Activated T-cell treated with anti-CD3 and anti-CD28 coated beads, Interleukin-2, amount 50 U/mL, for 4 hours (primary cell): ENCODE measurements around the gene OGFOD2. TPM values are rescaled to one million over a fixed set of nuclear protein-coding genes. Genes with fewer than 3 reads are reported as not detected.

Experiments used
- ATAC-seq, 2 donors: fragments of 200-7000 bp; cut with Tn5 transposase; one replicate each; pipeline ENCODE4 v1.10.0; 2021
- DNase-seq: peaks from one replicate; pipeline ENCODE4 v3.0.0-alpha.2; 2020
- H3K27me3 Mint-ChIP-seq: one replicate; pipeline ENCODE4 v1.8.0; 2021; ENCODE audit warnings: low read depth, mixed read lengths
- H3K36me3 Mint-ChIP-seq: one replicate; pipeline ENCODE4 v1.8.0; 2022; ENCODE audit warnings: mixed read lengths; ENCODE audit not compliant: insufficient read depth
- H3K4me1 Mint-ChIP-seq: one replicate; pipeline ENCODE4 v1.8.0; 2021; ENCODE audit warnings: low read depth, mixed read lengths
- H3K4me3 Mint-ChIP-seq: one replicate; pipeline ENCODE4 v1.8.0; 2021; ENCODE audit warnings: mild to moderate bottlenecking, moderate library complexity, mixed read lengths
- H3K9me3 Mint-ChIP-seq: one replicate; pipeline ENCODE4 v1.8.0; 2021; ENCODE audit warnings: mixed read lengths
- total RNA-seq, 3 donors: library from RNA; stranded (reverse); gene quantifications; one replicate each; pipeline ENCODE4 v1.2.1, GENCODE V29; 2021

OGFOD2 gene
- total RNA-seq, 3 donors from 2014 or later, result 23.1 to 25.5 (median 24.7) TPM

DNA sequence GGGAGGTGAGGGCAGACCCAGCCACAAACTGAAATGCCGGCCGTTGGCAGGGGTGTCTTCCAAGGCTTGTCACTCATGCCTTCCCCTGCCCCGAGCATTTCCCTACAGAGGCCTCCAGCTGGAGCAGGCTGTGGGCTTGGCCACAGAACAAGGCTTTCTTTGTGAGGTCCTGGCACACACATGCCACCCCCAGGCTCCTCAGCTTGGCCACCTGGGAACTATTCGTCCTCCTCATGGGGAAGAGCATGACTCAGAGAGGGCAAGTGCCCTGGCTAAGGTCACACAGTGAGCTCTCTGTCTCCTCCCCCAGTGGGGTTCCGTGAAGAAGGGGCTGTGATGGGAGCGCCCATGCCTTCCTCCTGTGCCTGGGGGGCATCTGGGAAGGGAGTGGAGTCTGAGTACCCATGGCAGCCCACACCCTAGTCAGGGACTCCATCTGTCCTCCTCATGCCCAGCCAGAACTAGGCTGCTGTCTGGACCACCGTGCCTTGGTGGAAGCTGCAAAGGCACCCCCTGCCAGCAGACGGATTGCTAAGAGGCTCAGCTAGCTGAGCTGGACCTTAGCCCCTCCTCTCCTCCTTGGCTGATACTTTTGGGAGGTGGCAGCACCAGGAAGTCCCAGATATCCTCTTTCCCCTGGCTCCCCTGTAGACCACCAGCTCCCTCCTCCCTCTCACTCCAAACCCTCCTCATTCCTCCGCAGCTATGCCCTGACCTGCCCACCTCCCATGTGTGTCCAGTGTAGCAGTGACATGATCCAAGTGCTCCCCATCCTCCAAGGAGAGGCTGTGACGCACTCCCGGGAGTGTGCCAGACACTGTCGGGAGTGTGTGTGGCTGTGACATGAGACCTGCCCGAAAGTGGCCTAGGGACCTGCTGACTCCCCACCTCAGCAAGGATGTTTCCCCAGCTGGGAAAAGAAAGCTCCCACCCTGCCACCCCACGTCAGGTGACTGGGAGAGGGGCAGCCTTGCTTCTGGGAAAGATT lies 30.1 kb upstream of the OGFOD2 start:
- Mint-ChIP-seq H3K27me3 (no peaks in the 10 kb centered on the region), H3K4me1 (peaks cover 33% of the 10 kb centered on the region), H3K36me3 (no peaks in the 10 kb centered on the region), H3K4me3 (no peak overlapping the region), H3K9me3 (no peaks in the 10 kb centered on the region)
- no peak for DNase-seq
- ATAC-seq, result no peak

DNA sequence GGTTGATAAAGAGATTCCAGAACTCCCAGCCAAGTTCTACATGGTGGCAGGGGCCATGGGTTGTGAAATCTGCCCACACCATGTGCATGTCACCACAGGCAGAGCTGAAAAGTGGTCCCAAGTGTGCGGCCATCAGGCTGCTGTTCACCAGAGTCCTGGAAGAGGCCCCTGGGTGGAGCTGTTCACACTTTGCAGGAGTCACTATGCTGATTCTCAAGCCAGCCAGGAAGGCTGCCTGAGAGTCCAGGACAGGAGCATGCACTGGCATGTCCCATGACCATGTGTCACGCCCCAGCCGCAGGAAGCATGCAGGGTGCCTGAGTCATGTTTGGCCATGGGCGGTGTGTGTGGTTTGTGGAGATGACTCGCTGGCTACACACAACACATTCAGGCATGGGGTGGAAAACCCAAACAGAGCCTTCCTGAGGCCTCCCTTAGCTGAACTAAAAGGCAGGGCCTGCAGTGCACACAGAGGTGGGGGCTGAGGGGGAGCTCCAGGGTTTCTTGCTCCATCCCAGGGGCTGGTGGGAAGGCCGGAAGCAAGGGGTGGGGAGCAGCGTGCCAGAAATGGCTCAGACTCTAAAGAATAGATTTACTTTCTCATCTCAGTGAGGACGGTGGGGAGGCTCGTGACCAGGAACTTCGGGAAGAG lies 28.2 kb upstream of the OGFOD2 start:
- ATAC-seq (peak; percentile 95 to 98), DNase-seq (peak; percentile 62)
- H3K4me1 Mint-ChIP-seq, result peaks cover 33% of the 10 kb centered on the region
- H3K4me3 Mint-ChIP-seq, result peak overlapping the region; percentile 16
- no peaks in the 10 kb centered on the region for H3K36me3 Mint-ChIP-seq
- H3K27me3 Mint-ChIP-seq, result no peaks in the 10 kb centered on the region
- H3K9me3 Mint-ChIP-seq, result no peaks in the 10 kb centered on the region

DNA sequence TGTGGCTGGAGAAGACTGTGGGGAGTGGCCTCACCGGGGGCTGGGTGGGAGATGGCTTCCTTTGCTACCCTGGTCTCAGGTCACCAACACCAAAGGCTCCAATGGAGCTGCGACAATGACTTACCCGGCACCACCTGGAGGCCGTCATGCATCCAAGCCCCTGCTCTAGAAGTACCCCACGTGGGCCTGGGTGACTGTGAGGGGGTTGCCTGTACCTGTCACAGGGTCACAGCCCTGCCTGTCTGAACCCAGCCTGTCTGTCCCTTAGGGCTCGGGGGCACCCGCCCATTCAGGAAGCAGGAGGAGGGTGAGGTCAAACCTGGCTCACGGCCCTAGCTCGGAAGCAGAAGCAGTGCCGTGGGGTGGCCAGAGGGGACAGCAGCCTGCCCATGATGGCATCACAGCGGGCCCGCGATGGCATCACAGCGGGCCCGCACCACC lies 27.7 kb upstream of the OGFOD2 start:
- Mint-ChIP-seq H3K4me1 (peaks cover 36% of the 10 kb centered on the region), H3K4me3 (peak overlapping the region; percentile 16), H3K27me3 (no peaks in the 10 kb centered on the region), H3K36me3 (no peaks in the 10 kb centered on the region), H3K9me3 (no peaks in the 10 kb centered on the region)
- no peak for ATAC-seq
- DNase-seq, result no peak

DNA sequence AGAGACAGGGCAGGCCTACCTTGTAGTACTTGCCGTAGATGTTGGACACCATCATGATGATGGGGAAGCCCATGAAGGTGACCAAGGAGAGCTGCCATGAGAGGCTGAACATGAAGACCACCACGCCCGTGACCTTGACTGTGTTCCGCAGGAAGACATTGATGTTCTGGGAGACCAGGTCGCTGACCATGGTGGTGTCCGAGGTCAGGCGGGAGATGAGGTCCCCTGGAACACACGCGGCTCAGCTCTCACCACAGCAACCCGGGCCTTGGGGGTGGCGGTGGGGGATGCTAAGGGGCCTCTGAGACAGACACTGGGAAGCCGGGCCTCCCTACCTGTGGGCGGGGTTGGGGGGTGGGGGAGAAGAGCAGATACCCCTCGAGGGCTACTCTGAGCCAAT lies 26.4 kb upstream of the OGFOD2 start:
- H3K9me3 Mint-ChIP-seq, result no peaks in the 10 kb centered on the region
- no peak for DNase-seq

DNA sequence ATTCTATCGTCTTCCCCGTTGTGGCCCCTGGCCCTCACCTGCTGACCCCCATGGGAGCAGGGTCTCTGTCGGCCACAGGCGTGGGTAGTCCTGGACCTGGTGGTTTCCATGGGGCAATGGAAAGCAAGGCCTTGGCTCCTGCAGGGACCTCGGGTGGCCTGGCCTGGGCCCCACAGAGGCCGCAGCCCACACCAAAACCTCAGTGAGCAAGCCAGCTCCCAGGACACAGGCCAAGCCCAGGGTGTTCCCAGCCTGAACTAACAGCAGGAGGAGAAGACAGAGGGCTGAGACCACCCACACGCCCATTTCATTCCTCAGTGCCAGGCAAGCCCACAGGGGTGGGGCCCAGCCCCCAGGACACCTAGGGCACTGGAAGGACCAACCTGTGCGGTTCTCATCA lies 25.6 kb upstream of the OGFOD2 start:
- ATAC-seq (no peak), DNase-seq (no peak)
- Mint-ChIP-seq H3K4me3 (no peak overlapping the region), H3K36me3 (no peaks in the 10 kb centered on the region), H3K9me3 (no peaks in the 10 kb centered on the region), H3K4me1 (peaks cover 26% of the 10 kb centered on the region), H3K27me3 (no peaks in the 10 kb centered on the region)

More for the DNA sequence above, 26.4 kb upstream of the OGFOD2 start:
- ATAC-seq, result no peak
- H3K27me3 Mint-ChIP-seq, result no peaks in the 10 kb centered on the region
- peaks cover 27% of the 10 kb centered on the region for H3K4me1 Mint-ChIP-seq
- H3K36me3 Mint-ChIP-seq, result no peaks in the 10 kb centered on the region
- no peak overlapping the region for H3K4me3 Mint-ChIP-seq

DNA sequence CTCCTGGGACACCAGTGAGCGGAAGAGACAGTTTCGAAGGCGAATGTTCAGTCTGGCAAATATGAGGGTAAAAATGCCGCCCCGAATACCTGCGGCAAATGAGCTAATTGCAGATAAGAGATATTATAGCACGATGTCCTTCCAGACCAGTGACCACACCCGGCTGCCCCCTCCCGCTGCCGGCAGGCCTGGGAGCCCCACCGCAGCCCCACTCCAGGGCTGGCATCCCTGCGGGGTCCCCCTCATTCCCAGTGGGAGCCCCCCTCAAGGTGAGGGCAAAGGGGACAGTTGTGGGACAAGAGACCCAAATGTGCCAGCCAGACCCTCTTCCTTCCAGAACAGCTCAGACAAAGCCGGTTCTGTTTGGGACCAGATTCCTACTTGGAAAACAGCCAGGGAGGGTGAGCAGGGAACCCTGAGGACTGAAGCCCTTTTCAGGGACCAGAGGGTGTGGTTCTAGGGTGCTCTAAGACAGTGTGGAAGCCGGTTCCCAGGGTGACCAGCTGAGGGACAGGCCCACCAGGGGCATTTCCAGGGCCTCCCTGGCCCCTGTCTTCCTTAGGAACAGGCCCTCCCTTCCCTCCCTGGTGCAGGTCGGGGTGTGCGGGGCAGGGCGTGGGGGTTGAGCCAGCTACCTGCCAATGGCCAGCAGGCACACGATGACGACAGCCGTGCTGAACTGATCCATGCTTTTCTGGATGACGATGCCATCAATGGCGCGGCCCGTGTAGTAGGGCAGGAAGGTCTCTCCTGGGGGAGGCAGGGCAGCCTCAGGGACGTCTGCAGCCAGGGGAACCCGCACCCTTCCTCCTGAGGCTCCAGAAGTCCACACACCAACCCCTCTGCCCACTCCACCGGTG lies 25.0 kb upstream of the OGFOD2 start:
- Mint-ChIP-seq H3K36me3 (no peaks in the 10 kb centered on the region), H3K4me1 (peaks cover 26% of the 10 kb centered on the region), H3K27me3 (no peaks in the 10 kb centered on the region), H3K9me3 (no peaks in the 10 kb centered on the region), H3K4me3 (no peak overlapping the region)
- DNase-seq (no peak), ATAC-seq (no peak)

DNA sequence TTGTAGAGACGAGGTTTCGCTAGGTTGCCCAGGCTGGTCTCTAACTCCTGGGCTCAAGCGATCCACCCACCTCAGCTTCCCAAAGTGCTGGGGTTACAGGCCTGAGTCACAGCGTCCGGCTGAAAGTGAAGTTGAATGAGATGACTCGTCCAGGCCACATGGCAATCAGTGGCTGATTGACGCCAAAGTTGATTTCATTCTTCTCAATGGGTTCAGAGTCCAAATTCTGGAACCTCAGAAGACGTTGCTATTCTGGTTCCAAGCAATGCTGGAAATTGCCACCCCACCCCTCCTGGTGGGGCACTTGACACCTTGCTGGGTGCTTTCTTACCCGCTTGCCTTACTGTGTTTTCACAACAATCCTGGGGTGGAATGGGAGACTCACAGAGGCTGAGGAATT lies 23.6 kb upstream of the OGFOD2 start:
- Mint-ChIP-seq H3K27me3 (no peaks in the 10 kb centered on the region), H3K4me3 (no peak overlapping the region), H3K36me3 (no peaks in the 10 kb centered on the region), H3K9me3 (no peaks in the 10 kb centered on the region), H3K4me1 (peaks cover 22% of the 10 kb centered on the region)
- ATAC-seq (no peak), DNase-seq (no peak)

DNA sequence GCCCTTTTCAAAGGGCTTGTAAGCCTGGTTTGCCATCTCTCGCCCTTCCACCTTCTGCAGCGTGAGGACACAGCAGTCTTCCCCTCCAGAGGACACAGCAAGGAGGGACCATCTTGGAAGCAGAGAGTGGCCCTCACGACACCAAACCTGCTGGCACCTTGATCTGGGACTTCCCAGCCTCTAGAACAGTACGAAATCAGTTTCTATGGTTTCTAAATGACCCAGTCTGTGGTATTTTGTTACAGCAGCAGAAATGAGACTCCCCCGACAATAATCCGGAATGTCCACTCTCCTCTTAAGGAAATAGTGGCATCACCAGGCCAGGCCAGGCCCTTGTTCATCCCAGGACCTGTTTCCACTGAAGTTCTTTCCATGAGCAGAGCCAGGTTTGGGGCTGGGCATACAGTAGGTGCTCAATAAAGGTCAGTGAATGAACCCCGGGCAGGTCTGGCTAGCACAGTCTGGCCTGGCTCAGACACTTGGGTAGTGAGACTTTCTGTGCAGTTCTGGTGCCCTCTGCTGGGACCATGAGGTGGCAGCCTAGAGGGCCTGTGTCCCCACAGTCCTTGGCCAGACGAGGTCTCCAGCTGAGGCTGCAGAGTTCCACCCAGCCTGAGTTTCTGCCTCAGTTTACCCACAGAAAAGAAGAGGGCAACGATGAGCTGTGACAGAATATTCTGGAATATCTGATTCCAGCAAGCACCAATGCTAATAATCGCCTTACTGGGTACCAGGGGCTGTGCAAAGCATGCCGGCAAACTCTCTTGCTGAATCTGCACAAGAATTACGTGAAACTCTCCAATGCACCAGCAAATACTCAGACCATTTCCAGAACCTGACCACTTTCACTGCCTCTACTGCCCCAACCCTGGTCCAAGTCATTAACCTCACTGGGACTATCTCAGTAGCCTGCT lies 22.8 kb upstream of the OGFOD2 start:
- peak; percentile 96 to 97 for ATAC-seq
- H3K36me3 Mint-ChIP-seq, result no peaks in the 10 kb centered on the region
- no peaks in the 10 kb centered on the region for H3K27me3 Mint-ChIP-seq
- DNase-seq, result peak; percentile 68
- H3K4me1 Mint-ChIP-seq, result peaks cover 14% of the 10 kb centered on the region
- no peaks in the 10 kb centered on the region for H3K9me3 Mint-ChIP-seq
- no peak overlapping the region for H3K4me3 Mint-ChIP-seq

DNA sequence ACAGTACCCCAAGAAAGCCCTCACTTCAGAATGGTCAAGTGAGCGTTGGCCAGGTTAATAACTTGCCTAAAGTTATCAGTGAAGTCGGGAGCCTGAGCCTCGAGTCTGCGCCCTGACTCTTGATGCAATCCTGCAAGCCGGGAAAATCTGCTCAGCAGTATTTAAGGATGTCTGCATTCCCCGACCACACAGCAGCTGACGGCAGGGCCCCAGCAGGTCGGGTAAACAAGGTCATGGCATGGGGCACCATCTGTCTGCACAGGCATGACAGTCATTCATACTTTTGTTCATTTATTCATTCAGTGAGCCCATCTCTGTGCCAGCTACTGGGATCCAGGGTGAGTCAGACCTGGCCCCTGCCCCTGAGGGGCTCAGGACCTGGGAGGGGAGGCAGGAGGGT lies 19.9 kb upstream of the OGFOD2 start:
- no peak for DNase-seq
- Mint-ChIP-seq H3K4me1 (peaks cover 5% of the 10 kb centered on the region), H3K9me3 (no peaks in the 10 kb centered on the region), H3K27me3 (no peaks in the 10 kb centered on the region), H3K36me3 (no peaks in the 10 kb centered on the region), H3K4me3 (no peak overlapping the region)
- ATAC-seq, result no peak

DNA sequence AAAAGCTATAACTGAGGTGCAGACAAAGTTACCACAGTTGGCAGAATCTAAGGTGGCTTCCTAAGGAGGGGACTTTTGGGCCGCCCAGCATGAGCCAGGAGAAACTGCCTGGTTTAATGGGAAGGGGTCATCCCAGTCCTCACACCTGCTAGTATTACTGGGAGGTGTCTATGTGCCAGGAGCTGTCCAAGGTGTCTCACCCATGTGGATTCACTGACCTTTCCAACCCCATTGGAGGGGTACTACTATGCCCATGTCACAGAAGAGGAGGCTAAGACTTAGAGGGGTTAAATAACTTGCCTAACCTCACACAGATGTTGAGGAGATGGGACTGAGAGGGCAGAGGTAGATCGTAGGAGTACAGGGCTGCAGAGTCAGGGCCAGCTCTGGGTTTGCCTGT lies 19.0 kb upstream of the OGFOD2 start:
- no peaks in the 10 kb centered on the region for H3K9me3 Mint-ChIP-seq
- H3K4me1 Mint-ChIP-seq, result peaks cover 5% of the 10 kb centered on the region
- no peak overlapping the region for H3K4me3 Mint-ChIP-seq
- no peaks in the 10 kb centered on the region for H3K36me3 Mint-ChIP-seq
- ATAC-seq, result no peak
- no peak for DNase-seq
- H3K27me3 Mint-ChIP-seq, result no peaks in the 10 kb centered on the region

DNA sequence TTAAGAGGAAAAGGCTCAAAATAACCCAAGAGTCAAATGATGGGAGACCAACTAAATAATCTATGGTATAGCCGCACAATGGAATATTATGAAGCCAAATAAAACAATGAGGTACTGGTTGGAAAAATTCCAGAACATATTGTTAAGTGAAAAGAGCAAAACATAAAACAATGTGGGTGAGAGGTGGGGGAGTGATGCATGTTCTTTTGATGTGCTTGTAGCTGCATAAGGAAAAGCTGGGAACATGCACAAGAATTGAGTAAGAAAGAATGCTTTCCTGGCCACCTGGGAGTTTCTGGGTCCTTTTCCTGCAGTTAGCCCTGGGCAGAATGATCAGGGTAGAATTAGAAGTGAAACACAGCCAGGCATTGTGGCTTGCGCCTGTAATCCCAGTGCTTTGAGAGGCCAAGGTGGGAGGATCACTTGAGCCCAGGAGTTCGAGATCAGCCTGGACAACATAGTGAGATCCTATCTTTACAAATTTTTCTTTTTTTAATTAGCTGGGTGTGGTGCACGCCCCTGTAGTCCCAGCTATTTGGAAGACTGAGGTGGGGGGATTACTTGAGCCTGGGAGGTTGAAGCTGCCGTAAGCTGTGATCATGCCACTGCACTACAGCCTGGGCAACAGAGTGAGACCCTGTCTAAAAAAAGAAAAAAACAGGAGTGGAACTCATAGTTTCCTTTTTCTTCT lies 16.7 kb upstream of the OGFOD2 start:
- Mint-ChIP-seq H3K4me1 (no peaks in the 10 kb centered on the region), H3K27me3 (no peaks in the 10 kb centered on the region), H3K36me3 (no peaks in the 10 kb centered on the region), H3K4me3 (no peak overlapping the region), H3K9me3 (no peaks in the 10 kb centered on the region)
- no peak for ATAC-seq
- DNase-seq, result no peak

DNA sequence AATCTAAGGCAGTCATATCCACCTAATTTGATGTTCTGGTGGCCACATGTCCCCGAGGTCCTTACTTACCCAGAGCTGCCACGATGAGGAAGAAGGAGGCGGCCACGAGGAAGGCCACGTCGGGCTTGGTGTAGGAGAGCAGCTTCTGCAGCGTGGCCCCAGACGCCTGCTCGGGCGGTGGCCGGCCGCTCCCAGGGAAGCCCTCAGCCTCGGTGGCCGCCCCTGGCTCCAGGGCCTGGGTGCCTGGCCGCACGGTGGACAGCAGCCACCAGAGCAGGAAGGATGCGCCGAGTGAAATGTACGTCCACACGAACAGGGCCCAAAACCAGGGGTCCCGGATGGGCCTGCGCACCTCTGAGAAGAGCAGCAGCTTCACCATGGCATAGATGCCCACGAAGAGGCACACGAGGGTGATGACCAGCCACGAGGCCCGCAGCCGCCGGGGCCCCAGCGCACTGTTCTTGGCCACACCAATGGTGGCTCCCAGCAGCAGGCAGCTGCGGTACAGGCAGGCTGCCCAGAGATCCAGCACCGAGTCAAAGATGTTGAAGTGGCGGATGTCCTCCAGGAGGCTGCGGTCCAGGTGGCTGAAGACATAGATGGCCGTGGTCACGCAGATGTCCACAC lies 15.4 kb upstream of the OGFOD2 start:
- DNase-seq, result no peak
- Mint-ChIP-seq H3K27me3 (no peaks in the 10 kb centered on the region), H3K9me3 (no peaks in the 10 kb centered on the region), H3K36me3 (no peaks in the 10 kb centered on the region), H3K4me3 (no peak overlapping the region), H3K4me1 (peaks cover under 1% of the 10 kb centered on the region)
- no peak for ATAC-seq

DNA sequence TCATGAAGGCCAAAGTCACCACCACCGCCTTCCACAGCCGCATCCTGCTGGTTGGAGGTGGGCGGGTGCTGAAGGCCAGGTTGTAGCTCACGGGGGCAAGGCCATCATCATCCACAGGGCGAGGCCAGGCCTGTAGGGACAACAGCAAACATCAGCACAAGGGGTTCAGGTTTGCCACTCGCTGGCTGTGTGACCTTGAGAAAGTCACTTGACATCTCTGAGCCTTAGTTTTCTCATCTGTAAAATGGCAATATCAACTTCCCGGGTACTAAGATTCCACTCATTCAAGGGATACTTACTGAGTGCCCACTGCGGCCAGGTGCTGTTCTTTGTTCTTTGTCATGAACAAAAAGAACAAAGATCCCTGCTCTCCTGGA lies 14.9 kb upstream of the OGFOD2 start:
- no peak for DNase-seq
- Mint-ChIP-seq H3K36me3 (no peaks in the 10 kb centered on the region), H3K27me3 (no peaks in the 10 kb centered on the region), H3K9me3 (no peaks in the 10 kb centered on the region), H3K4me1 (peaks cover 4% of the 10 kb centered on the region), H3K4me3 (no peak overlapping the region)
- no peak for ATAC-seq
